ENCODE measurements around the gene ATP11A. TPM values are rescaled to one million over a fixed set of nuclear protein-coding genes. Genes with fewer than 3 reads are reported as not detected.

ATP11A gene
- total RNA-seq: 9.6 and 14.3 TPM in 2 replicates

GRCh38 chr13:112689303-112690245, at the start of gene ATP11A:
Gene ATP11A (plus strand): TSS chr13:112690038. CDS start chr13:112690417, 379 bp downstream.

Other genes starting within 250 kb of the ATP11A start
- gene TUBGCP3, start 101.9 kb upstream of the ATP11A start, total RNA-seq: 16.5 and 25.4 TPM in 2 replicates

All from subcutaneous preadipocyte (primary cell).